Stomach (tissue), 9 donors: Measurements from ENCODE around the gene UBE2V1. TPM values are rescaled to one million over a fixed set of nuclear protein-coding genes. Genes with fewer than 3 reads are reported as not detected.

ENCODE experiments used
- DNase-seq, 2 donors: peaks; one replicate each; pipeline versions ENCODE4 v3.0.0 to v3.0.0-alpha.2; 2013 to 2019
- H3K27ac ChIP-seq, 5 donors: fragments of 200-600 bp in 4 of 5; sonication (generic) in 4 of 5; one replicate each; pipeline ENCODE4 v1.5.1; 2013 to 2019; ENCODE audit warnings: mild to moderate bottlenecking in 1 of 5, moderate library complexity in 1 of 5
- H3K27me3 ChIP-seq, 3 donors: fragments of 200-600 bp; sonication (generic); one replicate each; pipeline ENCODE4 v1.5.1; 2017 to 2019; ENCODE audit warnings: mixed run types in 1 of 3
- H3K36me3 ChIP-seq, 4 donors: fragments of 200-600 bp; sonication (generic); 1 replicate in 3 of 4; 2 replicates in 1 of 4; pipeline ENCODE4 v1.5.1; 2016 to 2019
- H3K4me1 ChIP-seq, 4 donors: fragments of 200-600 bp; sonication (generic); one replicate each; pipeline ENCODE4 v1.5.1; 2016 to 2019
- H3K4me3 ChIP-seq, 4 donors: fragments of 200-600 bp; sonication (generic) in 3 of 4; one replicate each; pipeline ENCODE4 v1.5.1; 2016 to 2019; ENCODE audit warnings: mild to moderate bottlenecking in 1 of 4
- H3K9me3 ChIP-seq, 4 donors: fragments of 200-600 bp; sonication (generic); one replicate each; pipeline ENCODE4 v1.5.1; 2016 to 2019
- EP300 ChIP-seq: sonication (generic); formaldehyde crosslinking; IDR thresholded peaks from one replicate; pipeline ENCODE4 v1.6.1; 2017; ENCODE audit warnings: antibody characterized with exemption
- POLR2A ChIP-seq, 4 donors: fragments of 450-650 bp; IDR thresholded peaks; one replicate each; pipeline ENCODE4 v1.6.1; 2016; ENCODE audit warnings: antibody characterized with exemption in 4 of 4, control low read depth in 2 of 4, mild to moderate bottlenecking in 1 of 4, moderate library complexity in 1 of 4
- POLR2AphosphoS5 ChIP-seq, 3 donors: sonication (generic); formaldehyde crosslinking; IDR thresholded peaks; one replicate each; pipeline ENCODE4 v1.6.1; 2016; ENCODE audit warnings: antibody characterized with exemption in 3 of 3
- WGBS, 5 donors: extraction: QIAGEN DNeasy Blood & Tissue Kit in 3 of 5; methylation state at CpG; one replicate each; pipeline versions ENCODE4 v1.1.5 to v1.1.7; 2013 to 2018; 5-methylcytosine and 5-hydroxymethylcytosine counted together
- intact Hi-C: fragments of 100-400 bp; cut with DNase I; formaldehyde crosslinking; loops from one replicate; pipeline ENCODE4 v1.15.1; 2023; ENCODE audit warnings: low total_unique reads
- polyA plus RNA-seq, 3 donors: library from polyadenylated mRNA; stranded (reverse); fragments of 200-250 nt; gene quantifications; one replicate each; pipeline ENCODE4 v1.2.3, GENCODE V29; 2013
- total RNA-seq, 5 donors: library from RNA; depleted of rRNA; stranded (reverse); fragments of >200 nt; gene quantifications; one replicate each; pipeline versions ENCODE4 v1.1.0 to v1.2.3, GENCODE V29; 2014 to 2016
- TF ChIP-seq, protein P1 (sequence below), 7 experiments: fragments of 450-650 bp in 4 of 7; fragments of 200-600 bp in 3 of 7; sonication (generic) in 3 of 7; IDR thresholded peaks; one replicate each; pipeline ENCODE4 v1.5.1; 2016 to 2019; ENCODE audit warnings: antibody characterized with exemption in 7 of 7, control low read depth in 2 of 7, mild to moderate bottlenecking in 1 of 7
- donor health status: healthy with polysubstance abuse.
- donor health status: Bipolar disorder and iron deficiency.
- donor health status: healthy.

Gene UBE2V1
- total and polyA plus RNA-seq, 8 donors = 52.6 to 111 (median 72.5) TPM

- peak overlapping the region; percentile 39 to 51 (median 48) for H3K4me3 ChIP-seq
- peaks cover 41 to 57% (median 49%) of the 10 kb centered on the region in 4 donors for H3K4me1 ChIP-seq
- no peaks in the 10 kb centered on the region for H3K36me3 ChIP-seq
- no peaks in the 10 kb centered on the region for H3K9me3 ChIP-seq
- no peak for TF ChIP-seq POLR2AphosphoS5 (IDR thresholded peaks at IDR 0.05)
- no peak for DNase-seq
- intact Hi-C loops = no loop called here
- H3K27ac ChIP-seq = peak overlapping the region in 4 of 5 donors; percentile 69 to 100 (median 74)
- no peaks in the 10 kb centered on the region for H3K27me3 ChIP-seq
- WGBS, 5 donors = 54 to 64% (median 56%) methylated on average over 6 of the region's 6 CpGs
Measured at GRCh38 chr20:50115041-50115512, 2.1 kb upstream of the UBE2V1 start.

DNA sequence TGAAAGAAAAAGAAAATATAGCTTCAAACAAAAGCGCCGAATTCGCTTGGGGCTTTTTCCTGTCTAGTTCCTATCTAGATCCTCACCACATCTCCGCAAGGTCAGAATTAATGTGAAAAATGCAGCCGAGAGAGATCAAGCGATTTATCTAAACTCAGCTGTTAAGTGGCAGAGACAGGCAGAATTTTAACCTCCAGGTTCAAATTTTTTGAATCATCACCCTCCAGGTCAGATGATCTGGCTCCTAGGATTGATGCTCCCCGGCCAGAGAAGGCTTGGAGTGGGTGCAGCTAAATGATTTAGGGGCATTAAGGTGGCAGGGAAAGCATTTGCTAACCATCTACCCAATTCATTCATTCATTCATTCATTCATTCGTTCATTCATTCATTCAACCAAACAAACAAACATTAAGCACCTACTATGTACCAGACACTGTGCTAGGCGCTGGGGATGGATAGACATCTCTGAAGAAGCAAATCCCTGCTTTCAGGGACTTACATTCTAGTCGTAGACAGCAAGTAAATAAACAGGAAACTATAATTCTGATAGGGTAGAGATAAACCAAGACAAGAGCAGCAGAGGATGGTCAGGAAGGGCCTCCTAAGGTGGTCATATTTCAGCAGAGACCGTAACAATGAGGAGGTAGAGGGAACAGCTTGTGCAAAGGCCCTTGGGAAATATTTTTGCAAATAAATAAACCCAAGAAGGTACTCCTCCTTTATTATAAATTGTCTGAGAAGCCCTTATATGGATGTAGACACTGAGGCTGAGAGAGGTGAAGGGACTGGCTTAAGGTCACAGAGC lies 672 bp upstream of the UBE2V1 start:
- H3K27ac ChIP-seq = peak overlapping the region; percentile 89 to 100 (median 96)
- no peaks in the 10 kb centered on the region for H3K36me3 ChIP-seq
- no peaks in the 10 kb centered on the region for H3K9me3 ChIP-seq
- no peak for DNase-seq
- H3K27me3 ChIP-seq = no peaks in the 10 kb centered on the region
- H3K4me1 ChIP-seq = peaks cover 53 to 71% (median 64%) of the 10 kb centered on the region in 4 donors
- 12 to 16% (median 12%) methylated on average over 11 of the region's 11 CpGs for whole genome bisulfite sequencing, 5 donors
- intact Hi-C loops = no loop called here
- peak overlapping the region; percentile 66 to 100 (median 84) for H3K4me3 ChIP-seq
- TF ChIP-seq, protein P1, sequence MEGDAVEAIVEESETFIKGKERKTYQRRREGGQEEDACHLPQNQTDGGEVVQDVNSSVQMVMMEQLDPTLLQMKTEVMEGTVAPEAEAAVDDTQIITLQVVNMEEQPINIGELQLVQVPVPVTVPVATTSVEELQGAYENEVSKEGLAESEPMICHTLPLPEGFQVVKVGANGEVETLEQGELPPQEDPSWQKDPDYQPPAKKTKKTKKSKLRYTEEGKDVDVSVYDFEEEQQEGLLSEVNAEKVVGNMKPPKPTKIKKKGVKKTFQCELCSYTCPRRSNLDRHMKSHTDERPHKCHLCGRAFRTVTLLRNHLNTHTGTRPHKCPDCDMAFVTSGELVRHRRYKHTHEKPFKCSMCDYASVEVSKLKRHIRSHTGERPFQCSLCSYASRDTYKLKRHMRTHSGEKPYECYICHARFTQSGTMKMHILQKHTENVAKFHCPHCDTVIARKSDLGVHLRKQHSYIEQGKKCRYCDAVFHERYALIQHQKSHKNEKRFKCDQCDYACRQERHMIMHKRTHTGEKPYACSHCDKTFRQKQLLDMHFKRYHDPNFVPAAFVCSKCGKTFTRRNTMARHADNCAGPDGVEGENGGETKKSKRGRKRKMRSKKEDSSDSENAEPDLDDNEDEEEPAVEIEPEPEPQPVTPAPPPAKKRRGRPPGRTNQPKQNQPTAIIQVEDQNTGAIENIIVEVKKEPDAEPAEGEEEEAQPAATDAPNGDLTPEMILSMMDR (IDR thresholded peaks at IDR 0.05) = no peak
- no peak for TF ChIP-seq POLR2A (IDR thresholded peaks at IDR 0.05)

- TF ChIP-seq POLR2A (IDR thresholded peaks at IDR 0.05) (no peak), POLR2AphosphoS5 (IDR thresholded peaks at IDR 0.05) (no peak), EP300 (no peak)
- TF ChIP-seq, protein P1 (IDR thresholded peaks at IDR 0.05) = no peak
- Histone ChIP-seq H3K4me1 (peaks cover 64 to 88% (median 77%) of the 10 kb centered on the region in 4 donors), H3K9me3 (no peaks in the 10 kb centered on the region), H3K36me3 (no peaks in the 10 kb centered on the region), H3K27me3 (no peaks in the 10 kb centered on the region), H3K4me3 (peak overlapping the region; percentile 66 to 100 (median 84)), H3K27ac (peak overlapping the region in 4 of 5 donors; percentile 89 to 100 (median 97))
- 8 to 10% (median 8%) methylated on average over 9 of the region's 9 CpGs for WGBS, 5 donors
- intact Hi-C loops = no loop called here
- no peak for DNase-seq
Measured at GRCh38 chr20:50111829-50112495, 988 bp downstream of the UBE2V1 start.

DNA sequence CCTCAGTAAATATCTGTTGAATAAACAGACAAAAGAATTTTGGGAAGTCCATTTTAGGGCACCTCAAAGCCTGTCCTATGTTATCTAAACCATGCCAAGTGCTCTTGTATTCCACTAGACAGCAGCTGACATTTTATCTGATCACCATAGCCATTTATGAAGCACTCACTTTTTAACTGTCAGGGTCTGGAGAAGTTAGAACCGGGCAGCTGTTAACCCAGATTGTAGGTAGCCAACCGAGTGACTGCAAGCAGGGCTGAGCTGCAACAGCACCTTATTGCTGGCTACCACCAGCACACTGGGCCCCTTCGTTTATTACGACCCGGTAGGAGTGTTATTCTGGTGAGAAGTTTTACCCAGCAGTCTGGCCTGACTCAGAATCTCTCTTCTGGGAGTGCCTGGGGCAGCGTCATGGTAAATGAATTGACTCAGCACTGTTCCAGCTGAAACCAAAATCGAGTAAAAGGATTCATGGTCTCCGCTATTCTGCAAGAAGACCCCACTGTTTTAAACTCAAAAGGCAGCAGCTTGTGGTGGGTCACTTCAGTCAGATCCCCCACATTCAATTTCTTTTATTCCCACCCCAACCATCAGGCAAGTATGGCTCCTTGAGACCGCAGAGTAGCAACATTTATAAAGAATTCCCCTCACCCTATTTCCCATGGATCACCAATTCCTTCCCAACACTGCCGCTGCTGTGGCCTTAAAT lies 1.7 kb downstream of the UBE2V1 start:
- Histone ChIP-seq H3K4me3 (peak overlapping the region; percentile 66 to 100 (median 84)), H3K27ac (peak overlapping the region in 4 of 5 donors; percentile 89 to 100 (median 97)), H3K9me3 (no peaks in the 10 kb centered on the region), H3K27me3 (no peaks in the 10 kb centered on the region), H3K36me3 (no peaks in the 10 kb centered on the region), H3K4me1 (peaks cover 63 to 91% (median 78%) of the 10 kb centered on the region in 4 donors)
- intact Hi-C loops = no loop called here
- DNase-seq = no peak
- TF ChIP-seq POLR2AphosphoS5 (IDR thresholded peaks at IDR 0.05) = no peak
- no peak for TF ChIP-seq POLR2A (IDR thresholded peaks at IDR 0.05)
- TF ChIP-seq, protein P1 (IDR thresholded peaks at IDR 0.05) = no peak
- TF ChIP-seq EP300 = no peak
- WGBS, 5 donors = 44 to 47% (median 45%) methylated on average over 10 of the region's 10 CpGs
